Loucy (cell line): ENCODE results near the gene HCRT.
"Not testable (repeated sequence)": the region's sequence is repeated elsewhere in the genome, so short reads cannot be mapped to it uniquely, and the experiment has no call there.

Experiments used
- H2AFZ ChIP-seq: fragments of 200-600 bp; sonication (generic); 2 replicates; pipeline ENCODE4 v1.6.0; 2016; ENCODE audit warnings: antibody characterized with exemption, mild to moderate bottlenecking, low read length, moderate library complexity
- H3F3A ChIP-seq: fragments of 200-600 bp; 2 replicates; pipeline ENCODE4 v1.6.0; 2016; ENCODE audit warnings: antibody characterized with exemption, low read depth, mild to moderate bottlenecking
- H3K27me3 ChIP-seq: fragments of 200-600 bp; sonication (generic); 2 replicates; pipeline ENCODE4 v1.6.1; 2014; ENCODE audit warnings: low read length, mild to moderate bottlenecking; ENCODE audit not compliant: insufficient read depth, poor library complexity, severe bottlenecking
- H3K36me3 ChIP-seq: fragments of 200-600 bp; sonication (generic); 2 replicates; pipeline ENCODE4 v1.6.1; 2016; ENCODE audit warnings: low read length; ENCODE audit not compliant: insufficient read depth
- H3K4me1 ChIP-seq: fragments of 200-600 bp; sonication (generic); 2 replicates; pipeline ENCODE4 v1.5.1; 2014; ENCODE audit warnings: low read length, mild to moderate bottlenecking; ENCODE audit not compliant: insufficient read depth, poor library complexity, severe bottlenecking
- H3K4me2 ChIP-seq: fragments of 200-600 bp; sonication (generic); 2 replicates; pipeline ENCODE4 v1.6.0; 2014; ENCODE audit warnings: antibody characterized with exemption, low read length, low read depth, mild to moderate bottlenecking; ENCODE audit not compliant: poor library complexity, severe bottlenecking
- H3K4me3 ChIP-seq: fragments of 200-600 bp; sonication (generic); 2 replicates; pipeline ENCODE4 v1.5.1; 2014; ENCODE audit warnings: low read length, mild to moderate bottlenecking, mixed read lengths; ENCODE audit not compliant: poor library complexity, severe bottlenecking
- H3K79me2 ChIP-seq: fragments of 200-600 bp; sonication (generic); 2 replicates; pipeline ENCODE4 v1.6.1; 2014; ENCODE audit warnings: low read length; ENCODE audit not compliant: insufficient read depth
- H3K9ac ChIP-seq: fragments of 200-600 bp; sonication (generic); 2 replicates; pipeline ENCODE4 v1.6.0; 2014; ENCODE audit warnings: mild to moderate bottlenecking, low read depth, low read length, moderate library complexity; ENCODE audit not compliant: poor library complexity, severe bottlenecking
- H3K9me2 ChIP-seq: fragments of 200-600 bp; sonication (generic); replicated peaks from 2 replicates; pipeline ENCODE4 v1.6.1; 2016; ENCODE audit warnings: low read depth, low read length, mixed read lengths
- H3K9me3 ChIP-seq: fragments of 200-600 bp; sonication (generic); 2 replicates; pipeline ENCODE4 v1.6.1; 2014; ENCODE audit warnings: mild to moderate bottlenecking, antibody characterized with exemption, low read length, low read depth; ENCODE audit not compliant: insufficient read depth
- H4K20me1 ChIP-seq: fragments of 200-600 bp; sonication (generic); 2 replicates; pipeline ENCODE4 v1.6.0; 2014; ENCODE audit warnings: antibody characterized with exemption, low read length, mild to moderate bottlenecking; ENCODE audit not compliant: insufficient read depth, poor library complexity, severe bottlenecking
- EZH2phosphoT487 ChIP-seq: fragments of 200-600 bp; IDR thresholded peaks from 2 replicates; pipeline ENCODE4 v1.6.1; 2018; ENCODE audit warnings: antibody characterized with exemption, mild to moderate bottlenecking, moderate library complexity, borderline replicate concordance
- TF ChIP-seq, protein P1 (sequence below): fragments of 200-600 bp; sonication (generic); conservative IDR thresholded peaks from 2 replicates; pipeline ENCODE4 v1.5.1; 2014; ENCODE audit warnings: mild to moderate bottlenecking, antibody characterized with exemption, low read length

The HCRT gene

GRCh38 chr17:42212382-42212781 is 27.1 kb upstream of the HCRT start:
- Histone ChIP-seq H3K79me2 (no peaks in the 10 kb centered on the region), H3K4me1 (no peaks in the 10 kb centered on the region), H3K4me2 (no peak overlapping the region), H3K9ac (no peak overlapping the region), H3F3A (no peaks in the 10 kb centered on the region), H3K36me3 (peaks cover 90% of the 10 kb centered on the region), H3K27me3 (no peaks in the 10 kb centered on the region), H4K20me1 (no peaks in the 10 kb centered on the region), H2AFZ (no peak overlapping the region), H3K9me3 (no peaks in the 10 kb centered on the region), H3K9me2 (no peaks in the 10 kb centered on the region), H3K4me3 (no peak overlapping the region)
- TF ChIP-seq, protein P1, sequence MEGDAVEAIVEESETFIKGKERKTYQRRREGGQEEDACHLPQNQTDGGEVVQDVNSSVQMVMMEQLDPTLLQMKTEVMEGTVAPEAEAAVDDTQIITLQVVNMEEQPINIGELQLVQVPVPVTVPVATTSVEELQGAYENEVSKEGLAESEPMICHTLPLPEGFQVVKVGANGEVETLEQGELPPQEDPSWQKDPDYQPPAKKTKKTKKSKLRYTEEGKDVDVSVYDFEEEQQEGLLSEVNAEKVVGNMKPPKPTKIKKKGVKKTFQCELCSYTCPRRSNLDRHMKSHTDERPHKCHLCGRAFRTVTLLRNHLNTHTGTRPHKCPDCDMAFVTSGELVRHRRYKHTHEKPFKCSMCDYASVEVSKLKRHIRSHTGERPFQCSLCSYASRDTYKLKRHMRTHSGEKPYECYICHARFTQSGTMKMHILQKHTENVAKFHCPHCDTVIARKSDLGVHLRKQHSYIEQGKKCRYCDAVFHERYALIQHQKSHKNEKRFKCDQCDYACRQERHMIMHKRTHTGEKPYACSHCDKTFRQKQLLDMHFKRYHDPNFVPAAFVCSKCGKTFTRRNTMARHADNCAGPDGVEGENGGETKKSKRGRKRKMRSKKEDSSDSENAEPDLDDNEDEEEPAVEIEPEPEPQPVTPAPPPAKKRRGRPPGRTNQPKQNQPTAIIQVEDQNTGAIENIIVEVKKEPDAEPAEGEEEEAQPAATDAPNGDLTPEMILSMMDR: no peak
- no peak for TF ChIP-seq EZH2phosphoT487

DNA sequence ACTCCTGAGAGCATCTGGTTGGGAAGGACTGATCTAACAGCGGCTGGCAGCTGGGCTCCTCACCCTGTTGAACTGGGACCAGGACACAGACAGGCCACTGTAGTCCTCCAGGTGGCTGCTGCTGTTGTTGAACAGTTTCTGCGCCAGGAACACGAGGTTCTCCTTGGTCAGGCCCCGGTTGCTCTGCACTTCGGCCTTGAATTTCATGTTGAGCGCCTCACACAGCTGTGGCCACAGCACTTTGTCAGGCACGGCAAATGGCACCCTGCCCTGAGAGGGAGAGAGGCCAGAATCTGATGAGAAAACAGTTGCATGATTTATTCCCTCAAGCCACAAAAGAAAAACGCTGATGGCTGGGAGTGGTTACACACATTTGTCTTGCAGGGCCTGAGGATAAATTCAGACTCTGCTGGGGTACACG is 26.7 kb upstream of the HCRT start:
- H3K36me3 ChIP-seq: peaks cover 90% of the 10 kb centered on the region
- H3K4me3 ChIP-seq, H3K79me2 ChIP-seq, H4K20me1 ChIP-seq, H3K9ac ChIP-seq, H3K9me2 ChIP-seq, H3K4me1 ChIP-seq, H3K4me2 ChIP-seq, H3F3A ChIP-seq, H2AFZ ChIP-seq, H3K9me3 ChIP-seq, H3K27me3 ChIP-seq: not testable (repeated sequence)

DNA sequence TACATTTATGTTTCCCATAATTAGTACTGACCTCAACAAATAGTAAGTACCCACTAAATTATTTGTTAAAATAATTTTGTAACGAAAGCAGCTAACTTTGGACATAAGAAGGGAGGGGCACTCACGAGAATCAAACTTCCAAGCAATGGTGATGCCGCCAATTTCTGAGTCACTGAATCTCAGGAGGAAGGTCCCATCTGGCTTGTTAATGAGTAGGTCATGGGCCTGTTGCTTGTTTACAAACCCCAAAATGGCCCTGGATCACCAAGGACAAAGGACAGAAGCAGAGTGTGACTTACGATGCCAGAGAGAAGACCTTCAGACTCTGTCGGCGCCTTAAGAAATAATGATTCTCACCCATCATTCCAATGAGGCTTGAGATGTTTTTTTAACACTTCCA is 24.8 kb upstream of the HCRT start:
- H2AFZ ChIP-seq: no peak overlapping the region
- H3K4me2 ChIP-seq: no peak overlapping the region
- no peaks in the 10 kb centered on the region for H3K79me2 ChIP-seq
- no peaks in the 10 kb centered on the region for H3K9me3 ChIP-seq
- no peaks in the 10 kb centered on the region for H4K20me1 ChIP-seq
- H3K27me3 ChIP-seq: no peaks in the 10 kb centered on the region
- H3F3A ChIP-seq: no peaks in the 10 kb centered on the region
- H3K9ac ChIP-seq: no peak overlapping the region
- peaks cover 87% of the 10 kb centered on the region for H3K36me3 ChIP-seq
- no peaks in the 10 kb centered on the region for H3K4me1 ChIP-seq
- no peak overlapping the region for H3K4me3 ChIP-seq
- no peaks in the 10 kb centered on the region for H3K9me2 ChIP-seq
- TF ChIP-seq, protein P1: no peak

DNA sequence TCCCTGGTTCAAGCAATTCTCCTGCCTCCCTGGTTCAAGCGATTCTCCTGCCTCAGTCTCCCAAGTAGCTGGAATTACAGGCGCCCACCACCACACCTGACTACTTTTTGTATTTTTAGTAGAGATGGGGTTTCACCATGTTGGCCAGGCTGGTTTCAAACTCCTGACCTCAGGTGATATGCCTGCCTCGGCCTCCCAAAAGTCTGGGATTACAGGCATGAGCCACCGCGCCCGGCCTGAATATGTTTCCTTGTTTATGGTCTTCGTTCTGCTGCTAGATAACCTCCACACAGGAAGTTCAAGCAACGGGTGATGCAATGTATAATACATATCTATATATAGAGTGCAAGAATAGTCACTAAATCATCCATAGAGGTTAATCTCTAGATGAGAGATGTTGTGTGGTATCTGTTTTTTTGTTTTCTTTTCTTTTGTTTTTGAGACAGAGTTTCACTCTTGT is 20.9 kb upstream of the HCRT start:
- not testable (repeated sequence) for H4K20me1 ChIP-seq, H3K79me2 ChIP-seq, H3K9me2 ChIP-seq, H3K27me3 ChIP-seq, H2AFZ ChIP-seq, H3K4me1 ChIP-seq, H3F3A ChIP-seq, H3K4me3 ChIP-seq, H3K9ac ChIP-seq, H3K9me3 ChIP-seq, H3K4me2 ChIP-seq
- peaks cover 91% of the 10 kb centered on the region; the same call in 1 of the 2 replicates for H3K36me3 ChIP-seq
